H9 (cell line): ENCODE results near the gene ESRRB. TPM values are rescaled to one million over a fixed set of nuclear protein-coding genes. Genes with fewer than 3 reads are reported as not detected.

Source experiments
- DNase-seq: peaks from one replicate; pipeline ENCODE4 v3.0.0-alpha.2; 2017
- H2AFZ ChIP-seq: one replicate; pipeline ENCODE4 v1.6.1; 2013; ENCODE audit warnings: mild to moderate bottlenecking, low read length, control low read depth, moderate library complexity
- H2AK5ac ChIP-seq: 2 replicates; pipeline ENCODE4 v1.6.1; 2013; ENCODE audit warnings: low read length, control low read depth, mixed read lengths; ENCODE audit not compliant: insufficient read length
- H2BK120ac ChIP-seq: one replicate; pipeline ENCODE4 v1.6.1; 2013; ENCODE audit warnings: low read depth, mild to moderate bottlenecking, low read length, control low read depth, inconsistent platforms; ENCODE audit not compliant: poor library complexity, severe bottlenecking
- H2BK12ac ChIP-seq: 2 replicates; pipeline ENCODE4 v1.6.1; 2013; ENCODE audit warnings: low read length, control low read depth, mixed read lengths, low read depth; ENCODE audit not compliant: insufficient read length
- H2BK15ac ChIP-seq: 2 replicates; pipeline ENCODE4 v1.6.1; 2013; ENCODE audit warnings: low read depth, low read length, control low read depth
- H2BK20ac ChIP-seq: one replicate; pipeline ENCODE4 v1.6.1; 2013; ENCODE audit warnings: low read depth, mild to moderate bottlenecking, low read length, control low read depth, inconsistent platforms; ENCODE audit not compliant: poor library complexity, severe bottlenecking
- H2BK5ac ChIP-seq: 2 replicates; pipeline ENCODE4 v1.6.1; 2013; ENCODE audit warnings: low read length, control low read depth, mixed read lengths; ENCODE audit not compliant: insufficient read length
- H3K14ac ChIP-seq: 2 replicates; pipeline ENCODE4 v1.6.1; 2013; ENCODE audit warnings: low read length, control low read depth; ENCODE audit not compliant: insufficient read depth
- H3K18ac ChIP-seq: 2 replicates; pipeline ENCODE4 v1.6.1; 2013; ENCODE audit warnings: low read depth, mild to moderate bottlenecking, mixed read lengths, low read length, control low read depth; ENCODE audit not compliant: insufficient read length
- H3K23ac ChIP-seq: 2 replicates; pipeline ENCODE4 v1.6.1; 2013; ENCODE audit warnings: low read length, control low read depth, mixed read lengths, low read depth; ENCODE audit not compliant: insufficient read length
- H3K23me2 ChIP-seq: 2 replicates; pipeline ENCODE4 v1.6.1; 2013; ENCODE audit warnings: low read depth, mild to moderate bottlenecking, mixed read lengths, low read length, control low read depth; ENCODE audit not compliant: insufficient read length, poor library complexity, severe bottlenecking
- H3K27ac ChIP-seq: 2 replicates; pipeline ENCODE4 v1.5.1; 2013; ENCODE audit warnings: low read length, control low read depth, mixed read lengths, low read depth; ENCODE audit not compliant: insufficient read length
- H3K27me3 ChIP-seq: 2 replicates; pipeline ENCODE4 v1.6.1; 2013; ENCODE audit warnings: low read length, control low read depth, inconsistent platforms; ENCODE audit not compliant: insufficient read depth
- H3K4ac ChIP-seq: 2 replicates; pipeline ENCODE4 v1.6.1; 2013; ENCODE audit warnings: low read depth, mild to moderate bottlenecking, control low read depth, inconsistent platforms, low read length, moderate library complexity
- H3K4me1 ChIP-seq: 2 replicates; pipeline ENCODE4 v1.6.1; 2013; ENCODE audit warnings: low read length, control low read depth, inconsistent platforms; ENCODE audit not compliant: insufficient read depth
- H3K4me2 ChIP-seq: 2 replicates; pipeline ENCODE4 v1.6.1; 2013; ENCODE audit warnings: low read length, control low read depth, mixed read lengths; ENCODE audit not compliant: insufficient read length, insufficient read depth
- H3K56ac ChIP-seq: 2 replicates; pipeline ENCODE4 v1.6.1; 2013; ENCODE audit warnings: low read depth, mild to moderate bottlenecking, mixed read lengths, low read length, control low read depth; ENCODE audit not compliant: insufficient read length
- H3K79me1 ChIP-seq: 2 replicates; pipeline ENCODE4 v1.6.1; 2013; ENCODE audit warnings: low read depth, mild to moderate bottlenecking, moderate library complexity, low read length, control low read depth, inconsistent platforms; ENCODE audit not compliant: insufficient read depth, poor library complexity, severe bottlenecking
- H3K79me2 ChIP-seq: 2 replicates; pipeline ENCODE4 v1.6.1; 2013; ENCODE audit warnings: low read length, control low read depth, inconsistent platforms; ENCODE audit not compliant: insufficient read depth
- H3K9ac ChIP-seq: 2 replicates; pipeline ENCODE4 v1.6.1; 2013; ENCODE audit warnings: low read length, control low read depth, mixed read lengths; ENCODE audit not compliant: insufficient read length; ENCODE audit errors: extremely low read depth
- H3K9me3 ChIP-seq: one replicate; pipeline ENCODE4 v1.6.1; 2013; ENCODE audit warnings: low read depth, low read length, inconsistent platforms; ENCODE audit not compliant: control insufficient read depth
- H3T11ph ChIP-seq: one replicate; pipeline ENCODE4 v1.6.1; 2013; ENCODE audit warnings: mild to moderate bottlenecking, low read length, control low read depth, inconsistent platforms
- H4K20me1 ChIP-seq: one replicate; pipeline ENCODE4 v1.6.1; 2013; ENCODE audit not compliant: control insufficient read depth, insufficient read length, insufficient read depth
- H4K5ac ChIP-seq: 2 replicates; pipeline ENCODE4 v1.6.1; 2013; ENCODE audit warnings: low read depth, mild to moderate bottlenecking, mixed read lengths, low read length, control low read depth; ENCODE audit not compliant: insufficient read length
- H4K8ac ChIP-seq: replicated peaks from 2 replicates; pipeline ENCODE4 v1.6.1; 2013; ENCODE audit warnings: low read length, control low read depth, mixed read lengths, low read depth; ENCODE audit not compliant: insufficient read length
- H4K91ac ChIP-seq: 2 replicates; pipeline ENCODE4 v1.6.1; 2013; ENCODE audit warnings: low read depth, mild to moderate bottlenecking, moderate library complexity, mixed read lengths, low read length, control low read depth; ENCODE audit not compliant: insufficient read length
- H3K27ac Mint-ChIP-seq, 3 experiments: 2 replicates in 2 of 3; 3 replicates in 1 of 3; pipeline ENCODE4 v1.8.0; 2020 to 2021; ENCODE audit warnings: mixed read lengths in 3 of 3, mild to moderate bottlenecking in 1 of 3, moderate library complexity in 1 of 3
- H3K27me3 Mint-ChIP-seq: 2 replicates; pipeline ENCODE4 v1.8.0; 2021; ENCODE audit warnings: low read depth, mild to moderate bottlenecking, moderate library complexity, mixed read lengths
- H3K36me3 Mint-ChIP-seq, 3 experiments: 2 replicates in 2 of 3; 3 replicates in 1 of 3; pipeline ENCODE4 v1.8.0; 2020 to 2021; ENCODE audit warnings: low read depth in 3 of 3, mixed read lengths in 3 of 3; ENCODE audit not compliant: insufficient read depth in 1 of 3
- H3K4me1 Mint-ChIP-seq, 2 experiments: 2 replicates each; pipeline ENCODE4 v1.8.0; 2020; ENCODE audit warnings: mixed read lengths in 2 of 2
- H3K4me3 Mint-ChIP-seq, 2 experiments: 2 replicates in 1 of 2; 3 replicates in 1 of 2; pipeline ENCODE4 v1.8.0; 2020 to 2021; ENCODE audit warnings: mild to moderate bottlenecking in 2 of 2, mixed read lengths in 2 of 2, moderate library complexity in 1 of 2
- H3K9me3 Mint-ChIP-seq, 2 experiments: 2 replicates in 1 of 2; 3 replicates in 1 of 2; pipeline ENCODE4 v1.8.0; 2020; ENCODE audit warnings: mild to moderate bottlenecking in 2 of 2, mixed read lengths in 2 of 2, moderate library complexity in 1 of 2
- CTCF ChIP-seq: fragments of 200-600 bp; sonication (generic); conservative IDR thresholded peaks from 3 replicates; pipeline ENCODE4 v1.8.0; 2021; ENCODE audit warnings: antibody characterized with exemption, mild to moderate bottlenecking
- WGBS: extraction: QIAGEN DNeasy Blood & Tissue Kit; methylation state at CpG from one replicate; pipeline ENCODE4 v1.1.7; 2013; ENCODE audit warnings: missing lambda C conversion rate, low lambda C conversion rate, mixed read lengths; ENCODE audit not compliant: insufficient read length; ENCODE audit errors: extremely low coverage; 5-methylcytosine and 5-hydroxymethylcytosine counted together
- total RNA-seq: library from RNA; stranded (reverse); gene quantifications from 2 replicates; pipeline ENCODE4 v1.2.1, GENCODE V29; 2021

The ESRRB gene
- total RNA-seq, 1 experiment from 2014 or later = 0.11 TPM

GRCh38 chr14:76498463-76498935 lies 122.6 kb downstream of the ESRRB start:
- H3K23ac ChIP-seq = no peak overlapping the region
- H2BK12ac ChIP-seq = no peak overlapping the region
- H3K4ac ChIP-seq = no peak overlapping the region
- no peaks in the 10 kb centered on the region for H4K20me1 ChIP-seq
- H3K27ac ChIP-seq = no peak overlapping the region
- Mint-ChIP-seq H3K36me3 (no peaks in the 10 kb centered on the region; a peak in 1 of 7 replicates), H3K9me3 (no peaks in the 10 kb centered on the region), H3K27ac (no peak overlapping the region), H3K4me1 (peaks cover 0 to 4% of the 10 kb centered on the region in 2 experiments; a peak in 1 of 4 replicates), H3K27me3 (no peaks in the 10 kb centered on the region; the same call in 1 of the 2 replicates), H3K4me3 (no peak overlapping the region)
- H3K14ac ChIP-seq = no peak overlapping the region
- H4K5ac ChIP-seq = no peak overlapping the region
- H4K91ac ChIP-seq = no peak overlapping the region
- H2BK5ac ChIP-seq = no peak overlapping the region
- no peaks in the 10 kb centered on the region for H3K27me3 ChIP-seq
- no peak overlapping the region for H2BK120ac ChIP-seq
- no peaks in the 10 kb centered on the region for H3K23me2 ChIP-seq
- H3K56ac ChIP-seq = no peak overlapping the region
- no peak for DNase-seq
- H3K9ac ChIP-seq = no peak overlapping the region
- no CpG with 5 or more reads among the region's 13 CpGs for WGBS
- no peak for TF ChIP-seq CTCF
- H3K79me1 ChIP-seq = no peaks in the 10 kb centered on the region
- H3K79me2 ChIP-seq = no peaks in the 10 kb centered on the region
- H2BK15ac ChIP-seq = no peak overlapping the region
- H2BK20ac ChIP-seq = no peak overlapping the region
- no peaks in the 10 kb centered on the region for H3K4me1 ChIP-seq
- no peak overlapping the region for H4K8ac ChIP-seq
- H3K4me2 ChIP-seq = no peak overlapping the region
- H2AFZ ChIP-seq = no peak overlapping the region
- H2AK5ac ChIP-seq = no peak overlapping the region
- no peak overlapping the region for H3K18ac ChIP-seq
- no peaks in the 10 kb centered on the region for H3K9me3 ChIP-seq
- H3T11ph ChIP-seq = no peak overlapping the region
